ENCODE measurements around the gene CRYZ.
A peak's percentile ranks its signal among the peaks of the same experiment; 100 is the strongest.

The CRYZ gene

GRCh38 chr1:74729741-74730478, 2.9 kb downstream of the CRYZ start:
- no peak for DNase-seq

DNA sequence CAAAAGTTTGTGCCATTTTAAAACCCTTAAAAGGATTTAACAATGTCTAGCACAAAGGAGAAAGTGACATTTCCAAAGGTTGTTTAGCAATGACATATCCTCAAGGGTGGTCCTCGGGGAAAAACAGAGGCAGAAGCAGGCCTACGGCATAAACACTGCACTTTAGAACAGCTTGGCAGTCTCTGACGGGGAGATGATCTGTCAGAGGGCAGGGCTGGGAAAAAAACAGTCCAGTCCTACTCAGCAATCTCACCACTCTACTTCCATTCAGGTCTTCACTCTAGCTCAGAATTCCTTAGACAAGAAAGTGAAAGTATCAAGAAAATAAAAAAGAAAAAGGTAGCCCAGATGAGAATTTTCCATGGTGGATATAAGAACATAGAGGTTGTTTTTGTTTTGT, 4.1 kb downstream of the CRYZ start:
- no peak for DNase-seq

DNA sequence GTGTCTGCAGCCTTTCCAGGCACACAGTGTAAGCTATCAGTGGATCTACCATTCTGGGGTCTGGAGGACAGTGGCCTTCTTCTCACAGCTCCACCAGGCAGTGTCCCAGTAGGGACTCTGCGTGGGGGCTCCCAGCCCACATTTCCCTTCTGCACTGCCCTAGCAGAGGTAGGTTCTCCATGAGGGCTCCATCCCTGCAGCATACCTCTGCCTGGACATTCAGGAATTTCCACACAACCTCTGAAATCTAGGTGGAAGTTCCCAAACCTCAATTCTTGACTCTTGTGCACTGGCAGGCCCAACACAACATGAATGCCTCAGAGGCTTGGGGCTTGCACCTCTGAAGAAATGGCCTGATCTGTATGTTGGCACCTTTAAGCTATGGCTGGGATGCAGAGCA, 6.8 kb downstream of the CRYZ start:
- no peak for DNase-seq

DNA sequence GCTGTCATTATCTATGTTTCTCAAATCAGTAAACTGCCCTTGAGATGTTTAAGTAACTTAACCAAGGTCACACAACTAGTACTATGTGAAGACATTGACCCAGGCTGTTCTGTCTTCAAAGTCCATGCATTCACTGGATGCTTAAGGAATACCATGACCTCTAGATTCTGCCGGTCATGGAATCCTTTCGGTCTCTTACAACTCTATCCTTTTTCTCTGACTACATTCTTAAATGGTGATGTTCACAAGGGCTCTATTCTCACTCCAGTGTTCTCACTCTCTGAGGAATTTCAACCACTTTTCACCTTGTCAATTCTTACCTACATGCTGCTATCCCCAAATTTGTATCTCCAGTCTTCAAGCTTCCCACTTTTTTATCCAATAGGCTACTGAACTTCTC, 15.2 kb downstream of the CRYZ start:
- DNase-seq: no peak

- no peak for DNase-seq
Observed at GRCh38 chr1:74716822-74717221, 16.0 kb downstream of the CRYZ start.

DNA sequence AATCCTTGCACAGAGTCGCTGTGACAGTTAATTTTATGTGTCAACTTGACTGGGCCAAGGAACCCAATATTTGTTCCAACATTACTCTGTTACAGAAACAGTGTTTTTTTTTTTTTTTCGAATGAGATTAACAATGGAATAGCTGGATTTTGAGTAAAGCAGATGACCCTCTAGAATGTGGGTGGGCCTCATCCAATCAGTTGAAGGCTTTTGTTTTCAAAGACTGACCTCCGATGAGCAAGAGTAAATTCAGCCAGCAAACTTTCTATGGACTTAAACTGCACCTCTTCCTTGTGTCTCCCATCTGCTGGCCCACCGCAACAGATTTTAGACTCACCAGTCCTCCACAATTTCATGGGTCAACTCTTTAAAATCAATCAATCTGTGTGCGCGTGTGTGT, 17.0 kb downstream of the CRYZ start:
- DNase-seq: no peak

GRCh38 chr1:74715236-74715502, 17.7 kb downstream of the CRYZ start:
- DNase-seq: no peak

- no peak for DNase-seq
Observed at GRCh38 chr1:74714429-74715235, 18.2 kb downstream of the CRYZ start.

DNA sequence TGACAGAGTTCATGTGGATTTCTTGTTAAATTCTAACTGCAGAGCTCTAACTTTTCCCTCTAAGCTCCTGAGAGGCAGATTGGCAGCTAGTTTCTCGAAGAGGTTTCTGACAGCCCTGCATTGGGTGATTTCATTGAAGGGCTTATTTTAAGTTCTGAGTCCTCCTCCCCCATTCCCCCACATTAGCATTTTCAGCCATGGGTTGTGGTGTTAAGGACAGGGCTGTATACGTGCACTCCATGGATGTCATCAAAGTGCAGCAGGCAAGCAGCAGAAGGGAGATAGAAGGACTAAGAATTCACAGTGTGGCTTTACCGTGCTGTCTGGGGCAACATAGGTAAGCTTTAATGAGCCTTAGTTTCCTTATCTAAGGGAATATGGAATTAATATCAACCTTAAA, 19.0 kb downstream of the CRYZ start:
- DNase-seq: no peak

- no peak for DNase-seq
Observed at GRCh38 chr1:74712881-74713280, 20.0 kb downstream of the CRYZ start.

DNA sequence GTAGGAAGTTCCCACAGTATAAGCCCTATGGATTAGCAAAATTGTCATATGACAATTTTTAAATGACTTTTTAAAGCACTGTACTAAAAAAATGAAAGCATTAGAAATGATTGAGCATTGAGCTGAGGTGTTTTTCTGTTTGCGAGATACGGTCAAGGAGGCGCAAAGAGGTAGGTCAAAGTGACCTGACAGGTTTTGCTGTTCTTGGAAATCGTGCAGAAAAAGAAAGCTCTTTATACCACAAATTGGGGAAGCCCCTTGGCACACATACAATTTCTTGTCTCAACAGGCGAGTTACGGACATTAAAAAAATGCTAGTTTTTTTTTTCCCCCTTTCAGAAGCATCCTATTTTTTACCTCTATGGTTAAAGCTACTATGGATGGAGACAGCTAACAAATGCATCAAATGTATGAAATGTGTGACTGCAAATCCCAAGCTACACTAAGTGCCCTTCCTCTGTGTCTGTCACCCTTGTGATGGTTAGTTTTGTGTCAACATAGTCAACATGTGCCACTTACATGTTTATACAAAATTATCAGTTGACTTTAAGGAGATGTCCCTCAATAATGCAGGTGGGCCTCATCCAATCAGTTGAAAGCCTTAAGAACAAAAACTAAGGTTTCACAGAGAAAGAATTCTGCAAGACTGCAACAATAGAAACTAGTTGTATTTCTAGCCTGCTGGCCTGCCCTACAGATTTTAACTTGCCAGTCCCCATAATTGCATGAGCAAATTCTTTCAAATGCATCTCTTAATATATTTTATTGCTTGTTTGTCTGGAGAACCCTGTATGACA, 29.3 kb downstream of the CRYZ start:
- DNase-seq: no peak

DNA sequence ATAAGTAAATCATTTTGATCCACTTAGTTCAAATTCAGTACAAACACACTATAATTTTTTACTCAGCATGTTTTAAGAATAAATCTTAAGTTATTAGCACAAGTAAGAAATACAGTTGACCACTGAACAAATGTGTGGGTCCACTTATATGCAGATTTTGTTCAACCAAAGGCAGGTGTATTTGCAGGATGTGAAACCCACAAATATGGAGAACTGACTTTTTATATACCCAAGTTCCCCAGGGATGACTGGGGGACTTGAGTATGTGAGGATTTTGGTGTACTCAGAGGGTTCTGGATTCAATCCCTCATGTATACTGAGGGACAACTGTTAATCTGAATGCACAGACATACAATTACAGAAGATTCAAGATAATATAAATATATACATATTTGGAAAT, 33.5 kb downstream of the CRYZ start:
- no peak for DNase-seq

DNA sequence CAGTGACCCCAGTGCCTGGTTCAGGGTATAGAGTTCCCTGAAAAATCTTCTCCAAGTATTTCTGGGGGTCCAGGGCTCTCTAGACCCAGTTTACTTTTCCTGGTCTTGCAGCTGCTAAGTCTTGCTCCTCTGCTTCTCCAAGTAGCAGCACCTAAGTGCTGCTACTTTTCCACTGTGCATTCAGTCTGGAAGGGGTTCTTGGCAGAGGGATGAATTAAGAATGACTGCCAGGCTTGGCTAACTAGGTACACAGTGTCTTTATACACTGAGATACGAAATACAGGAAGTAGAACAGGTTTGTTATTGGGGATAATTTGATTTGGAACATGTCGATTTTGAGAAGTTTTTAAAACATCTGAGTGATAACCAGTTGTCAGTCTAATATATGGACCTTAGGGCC, 35.0 kb downstream of the CRYZ start:
- no peak for DNase-seq

DNA sequence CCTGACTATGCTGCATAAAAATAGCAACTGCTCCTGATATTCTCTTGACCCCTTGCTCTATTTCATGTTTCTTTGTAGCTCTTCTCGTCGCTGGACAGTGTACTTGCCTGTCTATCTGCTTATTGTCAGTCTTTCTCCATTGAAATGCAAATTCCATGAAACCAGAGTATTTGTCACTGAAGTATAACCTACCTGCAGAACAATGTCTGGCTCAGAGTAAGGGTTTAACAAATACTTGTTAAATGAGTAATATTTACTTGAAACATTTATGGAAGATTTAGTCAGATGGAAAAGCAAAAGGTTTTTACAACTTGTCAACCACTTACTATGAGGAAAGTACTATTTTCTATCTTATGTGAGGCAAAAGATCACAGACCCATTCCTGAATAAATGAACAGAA, 39.4 kb downstream of the CRYZ start:
- DNase-seq: no peak

- no peak for DNase-seq
Observed at GRCh38 chr1:74690909-74691308, 41.9 kb downstream of the CRYZ start.

- DNase-seq: no peak
Observed at GRCh38 chr1:74690364-74690696, 42.5 kb downstream of the CRYZ start.

DNA sequence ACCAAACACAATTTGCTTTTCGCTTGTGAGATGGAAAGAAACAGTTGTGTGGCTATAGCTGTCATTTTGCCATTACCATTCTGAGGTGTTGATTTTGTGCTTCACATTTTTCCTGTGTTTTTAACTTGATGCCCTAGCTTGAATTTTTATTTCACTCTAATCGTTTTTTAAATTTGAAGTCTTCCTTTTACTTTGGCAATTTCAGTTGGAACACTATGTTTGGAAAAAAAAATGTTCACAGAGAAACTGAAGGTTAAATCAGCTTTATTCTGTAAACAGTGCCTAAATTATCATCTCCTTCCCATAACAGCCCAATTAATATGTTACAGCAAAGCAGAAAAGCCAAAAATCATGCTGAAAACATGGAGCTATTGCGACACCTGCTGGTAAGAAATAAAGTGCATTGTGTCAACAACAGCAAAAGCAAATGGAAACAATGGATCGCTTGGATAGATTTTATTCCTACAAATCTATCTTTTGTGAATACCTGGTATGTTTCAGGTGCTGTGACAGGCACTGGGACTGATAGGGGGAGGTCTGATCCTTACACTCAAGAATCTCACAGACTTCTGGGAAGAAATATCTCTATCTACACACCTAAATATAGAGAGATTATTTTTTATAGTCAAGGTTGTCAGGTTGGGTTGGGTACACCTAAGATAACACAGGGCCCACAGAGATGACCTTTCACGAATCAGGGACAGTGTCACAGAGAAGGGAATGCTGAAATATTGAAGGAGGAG, 43.1 kb downstream of the CRYZ start:
- DNase-seq: peak; percentile 69

DNA sequence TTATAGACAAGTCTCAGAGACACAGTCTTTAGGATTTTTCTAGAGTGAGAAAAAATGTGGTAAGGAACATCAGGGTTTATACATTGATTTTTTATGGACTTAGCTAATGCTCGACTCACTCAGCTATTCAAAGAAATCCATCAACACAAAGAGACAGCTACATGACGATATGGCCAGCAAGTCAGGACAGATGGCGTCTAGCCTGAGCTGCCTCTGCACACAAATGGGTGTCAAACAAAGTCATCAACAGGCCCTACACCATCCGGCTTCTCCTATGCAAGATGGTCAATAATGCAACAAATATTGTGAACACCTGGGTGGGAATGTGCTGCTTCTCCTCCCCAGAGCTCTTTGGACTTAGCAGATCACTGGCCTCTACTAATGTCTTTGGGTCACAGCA, 45.9 kb downstream of the CRYZ start:
- no peak for DNase-seq

- no peak for DNase-seq
Observed at GRCh38 chr1:74684301-74684700, 48.5 kb downstream of the CRYZ start.

DNA sequence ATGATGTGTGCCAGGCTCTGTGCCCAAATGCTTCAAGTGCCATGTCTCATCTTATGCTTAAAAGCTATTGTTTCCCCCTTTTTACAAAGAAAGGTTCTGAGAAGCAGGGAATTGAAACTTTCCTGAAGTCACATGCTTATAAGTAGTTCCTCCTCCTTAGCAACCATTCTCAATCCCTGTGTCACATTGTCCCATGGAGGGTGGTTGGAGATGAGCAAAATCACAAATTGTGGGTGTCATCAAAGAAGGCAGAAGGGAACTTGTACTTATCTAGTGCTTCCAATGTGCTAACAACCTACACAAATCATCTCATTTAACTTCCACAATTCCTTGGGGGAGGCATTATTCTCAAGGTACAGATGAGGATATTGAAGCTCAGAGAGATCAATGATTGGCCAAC, 49.2 kb downstream of the CRYZ start:
- peak; percentile 15 for DNase-seq

GRCh38 chr1:74681851-74682250, 51.0 kb downstream of the CRYZ start:
- DNase-seq: no peak

GRCh38 chr1:74681449-74681848, 51.4 kb downstream of the CRYZ start:
- no peak for DNase-seq

- no peak for DNase-seq
Observed at GRCh38 chr1:74681001-74681400, 51.8 kb downstream of the CRYZ start.
